Gastrocnemius medialis (tissue), 4 donors: ENCODE measurements around the gene OOSP1. TPM values are rescaled to one million over a fixed set of nuclear protein-coding genes. Genes with fewer than 3 reads are reported as not detected.
"Not testable (repeated sequence)": the region's sequence is repeated elsewhere in the genome, so short reads cannot be mapped to it uniquely, and the experiment has no call there.

Experiments
- ATAC-seq, 2 donors: fragments of 150-250 bp; one replicate each; pipeline ENCODE4 v1.9.1; 2016
- DNase-seq, 2 donors: peaks; one replicate each; pipeline ENCODE4 v3.0.0-alpha.2; 2019
- H3K27ac ChIP-seq, 4 donors: fragments of 200-600 bp; sonication (generic); 1 replicate in 1 of 4; 2 replicates in 3 of 4; pipeline ENCODE4 v1.5.1; 2016 to 2018; ENCODE audit warnings: mild to moderate bottlenecking in 2 of 4, moderate library complexity in 1 of 4
- H3K27me3 ChIP-seq, 3 donors: fragments of 200-600 bp; sonication (generic) in 2 of 3; 1 replicate in 1 of 3; 2 replicates in 2 of 3; pipeline versions ENCODE4 v1.5.1 to v1.6.0; 2016 to 2019; ENCODE audit warnings: mild to moderate bottlenecking in 1 of 3, moderate library complexity in 1 of 3
- H3K36me3 ChIP-seq, 2 donors: fragments of 200-600 bp; sonication (generic) in 1 of 2; one replicate each; pipeline ENCODE4 v1.5.1; 2017 to 2018
- H3K4me1 ChIP-seq, 2 donors: fragments of 200-600 bp; sonication (generic) in 1 of 2; one replicate each; pipeline ENCODE4 v1.5.1; 2016 to 2017; ENCODE audit warnings: mild to moderate bottlenecking in 2 of 2
- H3K4me3 ChIP-seq, 4 donors: fragments of 200-600 bp; sonication (generic) in 3 of 4; 1 replicate in 1 of 4; 2 replicates in 3 of 4; pipeline ENCODE4 v1.5.1; 2016 to 2019; ENCODE audit warnings: mild to moderate bottlenecking in 2 of 4
- H3K9me3 ChIP-seq, 3 donors: fragments of 200-600 bp; sonication (generic) in 2 of 3; 1 replicate in 1 of 3; 2 replicates in 2 of 3; pipeline ENCODE4 v1.5.1; 2016 to 2019
- POLR2A ChIP-seq, 2 donors: fragments of 450-650 bp; IDR thresholded peaks; one replicate each; pipeline ENCODE4 v1.6.1; 2017; ENCODE audit warnings: antibody characterized with exemption in 2 of 2, mild to moderate bottlenecking in 2 of 2, moderate library complexity in 2 of 2
- in situ Hi-C, 4 donors: fragments of 200-750 bp; cut with MboI; loops; one replicate each; pipeline versions ENCODE4 v1.15.0 to v1.8.0; 2017; ENCODE audit warnings: low sequenced_read_pairs in 4 of 4
- intact Hi-C: fragments of 100-400 bp; cut with DNase I; formaldehyde crosslinking; loops from one replicate; pipeline ENCODE4 v1.15.1; 2023; ENCODE audit warnings: low total_unique reads
- total RNA-seq, 4 donors: library from RNA; depleted of rRNA; stranded (reverse); fragments of >200 nt; gene quantifications; one replicate each; pipeline versions ENCODE4 v1.1.0 to v1.2.3, GENCODE V29; 2016
- TF ChIP-seq, protein P1 (sequence below), 5 experiments: fragments of 450-650 bp in 3 of 5; fragments of 200-600 bp in 2 of 5; sonication (generic) in 2 of 5; IDR thresholded peaks in 4 of 5; conservative IDR thresholded peaks in 1 of 5; 1 replicate in 4 of 5; 2 replicates in 1 of 5; pipeline ENCODE4 v1.5.1; 2016 to 2019; ENCODE audit warnings: antibody characterized with exemption in 5 of 5, mild to moderate bottlenecking in 3 of 5, moderate library complexity in 3 of 5

OOSP1 gene
- total RNA-seq, 4 donors from 2014 or later, result not detected

- no peaks in the 10 kb centered on the region for H3K36me3 ChIP-seq
- no peaks in the 10 kb centered on the region for H3K4me1 ChIP-seq
- intact Hi-C loops (no loop called here), in situ Hi-C loops (no loop called here)
- no peak overlapping the region for H3K27ac ChIP-seq
- H3K9me3 ChIP-seq, result no peaks in the 10 kb centered on the region
- no peak for ATAC-seq
- DNase-seq, result no peak
- H3K27me3 ChIP-seq, result no peaks in the 10 kb centered on the region
- TF ChIP-seq, protein P1, sequence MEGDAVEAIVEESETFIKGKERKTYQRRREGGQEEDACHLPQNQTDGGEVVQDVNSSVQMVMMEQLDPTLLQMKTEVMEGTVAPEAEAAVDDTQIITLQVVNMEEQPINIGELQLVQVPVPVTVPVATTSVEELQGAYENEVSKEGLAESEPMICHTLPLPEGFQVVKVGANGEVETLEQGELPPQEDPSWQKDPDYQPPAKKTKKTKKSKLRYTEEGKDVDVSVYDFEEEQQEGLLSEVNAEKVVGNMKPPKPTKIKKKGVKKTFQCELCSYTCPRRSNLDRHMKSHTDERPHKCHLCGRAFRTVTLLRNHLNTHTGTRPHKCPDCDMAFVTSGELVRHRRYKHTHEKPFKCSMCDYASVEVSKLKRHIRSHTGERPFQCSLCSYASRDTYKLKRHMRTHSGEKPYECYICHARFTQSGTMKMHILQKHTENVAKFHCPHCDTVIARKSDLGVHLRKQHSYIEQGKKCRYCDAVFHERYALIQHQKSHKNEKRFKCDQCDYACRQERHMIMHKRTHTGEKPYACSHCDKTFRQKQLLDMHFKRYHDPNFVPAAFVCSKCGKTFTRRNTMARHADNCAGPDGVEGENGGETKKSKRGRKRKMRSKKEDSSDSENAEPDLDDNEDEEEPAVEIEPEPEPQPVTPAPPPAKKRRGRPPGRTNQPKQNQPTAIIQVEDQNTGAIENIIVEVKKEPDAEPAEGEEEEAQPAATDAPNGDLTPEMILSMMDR (IDR thresholded peaks at IDR 0.05 in 4 of 5, conservative IDR thresholded peaks at IDR 0.05 in 1 of 5), result no peak
- no peak for TF ChIP-seq POLR2A (IDR thresholded peaks at IDR 0.05)
- no peak overlapping the region for H3K4me3 ChIP-seq
Observed at GRCh38 chr11:59899532-59899931, 38.7 kb upstream of the OOSP1 start.

GRCh38 chr11:59900366-59901126, 37.7 kb upstream of the OOSP1 start:
- ATAC-seq (no peak), DNase-seq (no peak)
- no peaks in the 10 kb centered on the region for H3K36me3 ChIP-seq
- H3K9me3 ChIP-seq, result no peaks in the 10 kb centered on the region
- in situ Hi-C loops (no loop called here), intact Hi-C loops (no loop called here)
- TF ChIP-seq POLR2A (IDR thresholded peaks at IDR 0.05), result no peak
- TF ChIP-seq, protein P1 (IDR thresholded peaks at IDR 0.05 in 4 of 5, conservative IDR thresholded peaks at IDR 0.05 in 1 of 5), result no peak
- no peak overlapping the region for H3K27ac ChIP-seq
- no peak overlapping the region for H3K4me3 ChIP-seq
- H3K27me3 ChIP-seq, result no peaks in the 10 kb centered on the region
- H3K4me1 ChIP-seq, result no peaks in the 10 kb centered on the region

DNA sequence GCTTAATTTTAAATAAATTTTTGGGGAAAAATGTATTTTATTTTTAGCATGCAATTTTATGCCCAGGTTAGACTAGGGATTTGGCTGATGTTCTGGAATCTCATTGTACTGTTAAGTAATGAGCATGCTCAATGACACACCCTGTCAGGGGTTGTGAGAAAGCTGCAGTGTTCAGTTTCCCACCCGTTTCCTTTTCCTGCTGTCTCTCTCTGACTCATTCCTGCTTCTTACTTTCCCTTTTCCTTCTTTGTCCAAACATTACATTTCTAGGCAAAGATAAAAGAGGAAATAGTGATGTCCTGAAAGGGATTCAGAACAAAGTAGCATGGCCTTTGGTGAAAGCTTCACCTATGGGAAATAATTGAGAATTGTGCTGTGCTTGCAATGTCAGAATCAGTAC, 36.9 kb upstream of the OOSP1 start:
- no peak for ATAC-seq
- H3K9me3 ChIP-seq, result no peaks in the 10 kb centered on the region
- in situ Hi-C loops, result no loop called here
- intact Hi-C loops, result no loop called here
- no peaks in the 10 kb centered on the region for H3K27me3 ChIP-seq
- no peaks in the 10 kb centered on the region for H3K36me3 ChIP-seq
- no peak overlapping the region for H3K4me3 ChIP-seq
- TF ChIP-seq, protein P1 (IDR thresholded peaks at IDR 0.05 in 4 of 5, conservative IDR thresholded peaks at IDR 0.05 in 1 of 5), result no peak
- no peak for TF ChIP-seq POLR2A (IDR thresholded peaks at IDR 0.05)
- H3K27ac ChIP-seq, result no peak overlapping the region
- H3K4me1 ChIP-seq, result no peaks in the 10 kb centered on the region
- DNase-seq, result no peak

GRCh38 chr11:59903569-59903968, 34.7 kb upstream of the OOSP1 start:
- DNase-seq, H3K4me3 ChIP-seq, H3K4me1 ChIP-seq, ATAC-seq, H3K27ac ChIP-seq, H3K36me3 ChIP-seq, H3K9me3 ChIP-seq, in situ Hi-C loops, H3K27me3 ChIP-seq, intact Hi-C loops: not testable (repeated sequence)

DNA sequence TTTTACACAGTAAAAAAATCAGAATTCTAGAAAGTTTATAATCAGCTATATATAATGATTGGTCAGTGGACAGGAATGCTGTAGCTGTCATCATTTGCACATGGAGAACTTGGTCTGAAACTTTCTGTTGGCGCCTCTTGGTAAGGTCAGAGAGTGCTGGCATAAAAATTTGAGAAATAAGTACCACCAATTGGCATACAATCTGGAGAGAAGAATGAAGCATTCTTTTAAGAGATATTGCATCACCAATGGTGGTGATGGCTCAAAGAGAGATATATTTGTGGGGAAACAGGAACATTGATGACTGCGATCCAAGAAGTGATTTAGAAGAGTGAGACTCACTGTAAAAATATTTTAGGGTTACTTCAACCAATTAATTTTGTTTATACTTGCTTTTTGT, 19.8 kb upstream of the OOSP1 start:
- in situ Hi-C loops, result no loop called here
- ATAC-seq, result no peak

More for the DNA sequence above, 19.8 kb upstream of the OOSP1 start:
- no peak overlapping the region for H3K27ac ChIP-seq
- no peaks in the 10 kb centered on the region for H3K36me3 ChIP-seq
- no peak for DNase-seq
- peaks cover 0 to 8% (median 0%) of the 10 kb centered on the region in 3 donors for H3K9me3 ChIP-seq
- H3K4me1 ChIP-seq, result no peaks in the 10 kb centered on the region
- H3K4me3 ChIP-seq, result no peak overlapping the region
- intact Hi-C loops, result no loop called here
- TF ChIP-seq, protein P1 (IDR thresholded peaks at IDR 0.05 in 4 of 5, conservative IDR thresholded peaks at IDR 0.05 in 1 of 5), result no peak
- TF ChIP-seq POLR2A (IDR thresholded peaks at IDR 0.05), result no peak
- H3K27me3 ChIP-seq, result no peaks in the 10 kb centered on the region
